Esophagus muscularis mucosa (tissue), 4 donors: ENCODE measurements around the gene RNF157. TPM values are rescaled to one million over a fixed set of nuclear protein-coding genes. Genes with fewer than 3 reads are reported as not detected.
A peak's percentile ranks its signal among the peaks of the same experiment; 100 is the strongest.

Experiments
- DNase-seq: peaks from one replicate; pipeline ENCODE4 v3.0.0-alpha.2; 2017; ENCODE audit errors: extremely low spot score
- H3K27ac ChIP-seq, 4 donors: fragments of 200-600 bp; sonication (generic); replicated peaks in 1 of 4; 1 replicate in 3 of 4; 2 replicates in 1 of 4; pipeline ENCODE4 v1.5.1; 2016 to 2019; ENCODE audit warnings: mild to moderate bottlenecking in 1 of 4
- H3K27me3 ChIP-seq, 4 donors: fragments of 200-600 bp; sonication (generic); one replicate each; pipeline versions ENCODE4 v1.5.1 to v1.6.0; 2016 to 2019
- H3K36me3 ChIP-seq, 4 donors: fragments of 200-600 bp; sonication (generic); one replicate each; pipeline ENCODE4 v1.5.1; 2016 to 2019
- H3K4me1 ChIP-seq, 4 donors: fragments of 200-600 bp; sonication (generic); one replicate each; pipeline ENCODE4 v1.5.1; 2016 to 2019
- H3K4me3 ChIP-seq, 4 donors: fragments of 200-600 bp; sonication (generic); 1 replicate in 2 of 4; 2 replicates in 2 of 4; pipeline ENCODE4 v1.5.1; 2016 to 2019; ENCODE audit warnings: mild to moderate bottlenecking in 4 of 4, moderate library complexity in 1 of 4
- H3K9me3 ChIP-seq, 4 donors: fragments of 200-600 bp; sonication (generic); 1 replicate in 3 of 4; 2 replicates in 1 of 4; pipeline ENCODE4 v1.5.1; 2016 to 2019
- EP300 ChIP-seq: sonication (generic); formaldehyde crosslinking; IDR thresholded peaks from one replicate; pipeline ENCODE4 v1.6.1; 2017; ENCODE audit warnings: antibody characterized with exemption
- POLR2A ChIP-seq: fragments of 450-650 bp; IDR thresholded peaks from one replicate; pipeline ENCODE4 v1.6.1; 2017; ENCODE audit warnings: antibody characterized with exemption, moderate library complexity, mild to moderate bottlenecking, low read depth
- POLR2AphosphoS5 ChIP-seq, 2 donors: sonication (generic); formaldehyde crosslinking; IDR thresholded peaks; one replicate each; pipeline ENCODE4 v1.6.1; 2017; ENCODE audit warnings: antibody characterized with exemption in 2 of 2
- WGBS: methylation state at CpG from one replicate; pipeline ENCODE4 v1.1.5; 2018; 5-methylcytosine and 5-hydroxymethylcytosine counted together
- intact Hi-C: fragments of 100-400 bp; cut with DNase I; formaldehyde crosslinking; loops from one replicate; pipeline ENCODE4 v1.15.1; 2023
- total RNA-seq, 4 donors: library from RNA; depleted of rRNA; stranded (reverse); fragments of >200 nt; gene quantifications; one replicate each; pipeline versions ENCODE4 v1.1.0 to v1.2.1, GENCODE V29; 2016
- TF ChIP-seq, protein P1 (sequence below), 3 experiments: fragments of 200-600 bp in 2 of 3; fragments of 450-650 bp in 1 of 3; sonication (generic) in 2 of 3; IDR thresholded peaks; one replicate each; pipeline ENCODE4 v1.5.1; 2017 to 2019; ENCODE audit warnings: antibody characterized with exemption in 3 of 3, mild to moderate bottlenecking in 2 of 3, moderate library complexity in 1 of 3

Gene RNF157
- total RNA-seq, 4 donors from 2014 or later: 2.1 to 8.1 (median 4.8) TPM

DNA sequence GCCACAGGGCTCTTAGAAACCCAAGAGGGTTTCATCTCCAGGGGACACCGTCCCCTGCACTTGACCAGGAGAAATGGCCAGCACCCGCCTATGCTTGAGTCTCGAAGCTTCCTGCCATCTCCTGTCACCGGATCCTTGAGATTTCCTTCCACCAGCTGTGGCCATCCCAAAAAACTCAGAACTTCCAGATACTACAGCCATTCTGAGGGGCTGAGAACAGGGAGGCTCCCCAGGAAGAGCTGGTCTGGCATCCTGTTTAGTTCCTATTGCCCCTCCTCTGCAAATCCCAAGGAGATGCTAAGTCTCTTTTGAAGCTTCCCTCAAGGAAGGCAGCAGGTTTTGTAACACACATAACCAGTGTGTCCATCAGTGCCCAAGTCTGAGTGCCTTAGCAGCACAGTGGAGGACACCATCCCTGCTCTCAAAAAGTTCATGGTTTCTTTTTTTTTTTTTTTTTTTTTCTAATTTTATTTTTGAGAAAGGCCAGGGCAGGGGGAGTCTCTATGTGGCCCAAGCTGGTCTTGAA, 26.8 kb upstream of the RNF157 start:
- Histone ChIP-seq H3K36me3 (peaks cover 0 to 26% (median 23%) of the 10 kb centered on the region in 4 donors), H3K9me3 (no peaks in the 10 kb centered on the region), H3K4me1 (peaks cover 66 to 83% (median 72%) of the 10 kb centered on the region in 4 donors), H3K27me3 (no peaks in the 10 kb centered on the region), H3K4me3 (peak overlapping the region; percentile 98 to 100 (median 100)), H3K27ac (peak overlapping the region; percentile 91 to 96 (median 94))
- intact Hi-C loops: no loop called here
- TF ChIP-seq EP300 (no peak), POLR2A (no peak), POLR2AphosphoS5 (IDR thresholded peaks at IDR 0.05) (no peak)
- TF ChIP-seq, protein P1, sequence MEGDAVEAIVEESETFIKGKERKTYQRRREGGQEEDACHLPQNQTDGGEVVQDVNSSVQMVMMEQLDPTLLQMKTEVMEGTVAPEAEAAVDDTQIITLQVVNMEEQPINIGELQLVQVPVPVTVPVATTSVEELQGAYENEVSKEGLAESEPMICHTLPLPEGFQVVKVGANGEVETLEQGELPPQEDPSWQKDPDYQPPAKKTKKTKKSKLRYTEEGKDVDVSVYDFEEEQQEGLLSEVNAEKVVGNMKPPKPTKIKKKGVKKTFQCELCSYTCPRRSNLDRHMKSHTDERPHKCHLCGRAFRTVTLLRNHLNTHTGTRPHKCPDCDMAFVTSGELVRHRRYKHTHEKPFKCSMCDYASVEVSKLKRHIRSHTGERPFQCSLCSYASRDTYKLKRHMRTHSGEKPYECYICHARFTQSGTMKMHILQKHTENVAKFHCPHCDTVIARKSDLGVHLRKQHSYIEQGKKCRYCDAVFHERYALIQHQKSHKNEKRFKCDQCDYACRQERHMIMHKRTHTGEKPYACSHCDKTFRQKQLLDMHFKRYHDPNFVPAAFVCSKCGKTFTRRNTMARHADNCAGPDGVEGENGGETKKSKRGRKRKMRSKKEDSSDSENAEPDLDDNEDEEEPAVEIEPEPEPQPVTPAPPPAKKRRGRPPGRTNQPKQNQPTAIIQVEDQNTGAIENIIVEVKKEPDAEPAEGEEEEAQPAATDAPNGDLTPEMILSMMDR (IDR thresholded peaks at IDR 0.05): no peak
- DNase-seq: no peak
- 85% methylated on average over 4 of the region's 4 CpGs for WGBS

DNA sequence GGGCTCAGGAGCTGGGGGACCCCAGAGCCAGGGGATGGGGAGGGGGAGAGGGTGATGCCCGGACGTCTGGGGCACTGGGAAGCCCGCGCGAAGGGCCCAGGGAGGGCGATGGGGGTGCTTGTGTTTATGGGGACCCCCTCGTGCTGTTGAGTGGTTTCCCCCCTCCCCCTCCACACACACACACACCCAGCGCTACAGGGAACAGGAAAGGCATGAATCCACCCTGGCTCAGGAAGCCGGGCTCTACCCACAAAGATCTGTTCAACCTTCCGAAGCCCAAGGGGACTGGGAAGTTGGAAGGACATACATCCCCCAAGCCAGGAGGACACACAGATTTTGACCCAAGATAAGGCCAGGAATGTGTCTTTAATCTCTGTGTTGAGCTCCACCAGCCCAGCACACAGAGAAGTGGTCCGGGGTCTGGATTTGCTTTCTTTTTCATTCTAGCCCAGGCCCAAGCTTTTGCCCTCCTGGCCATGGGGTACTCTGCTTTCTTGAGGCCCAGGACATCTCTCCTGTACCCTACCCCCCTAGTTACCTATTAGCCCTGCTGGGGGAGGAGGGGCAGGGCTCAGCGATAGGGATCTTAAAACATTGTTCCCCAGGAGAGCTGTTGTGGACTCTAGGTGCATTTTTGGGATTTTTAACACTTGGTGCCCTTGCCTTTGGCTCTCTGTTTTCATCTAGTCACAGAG, 26.1 kb upstream of the RNF157 start:
- TF ChIP-seq POLR2AphosphoS5 (IDR thresholded peaks at IDR 0.05): no peak
- TF ChIP-seq POLR2A: no peak
- no peak for TF ChIP-seq EP300
- TF ChIP-seq, protein P1 (IDR thresholded peaks at IDR 0.05): no peak
- H3K27ac ChIP-seq: peak overlapping the region; percentile 91 to 96 (median 94)
- WGBS: 5% methylated on average over 5 of the region's 12 CpGs
- H3K27me3 ChIP-seq: no peaks in the 10 kb centered on the region
- H3K4me3 ChIP-seq: peak overlapping the region; percentile 98 to 100 (median 100)
- H3K9me3 ChIP-seq: no peaks in the 10 kb centered on the region
- intact Hi-C loops: no loop called here
- peaks cover 0 to 26% (median 22%) of the 10 kb centered on the region in 4 donors for H3K36me3 ChIP-seq
- DNase-seq: no peak
- peaks cover 59 to 76% (median 67%) of the 10 kb centered on the region in 4 donors for H3K4me1 ChIP-seq

DNA sequence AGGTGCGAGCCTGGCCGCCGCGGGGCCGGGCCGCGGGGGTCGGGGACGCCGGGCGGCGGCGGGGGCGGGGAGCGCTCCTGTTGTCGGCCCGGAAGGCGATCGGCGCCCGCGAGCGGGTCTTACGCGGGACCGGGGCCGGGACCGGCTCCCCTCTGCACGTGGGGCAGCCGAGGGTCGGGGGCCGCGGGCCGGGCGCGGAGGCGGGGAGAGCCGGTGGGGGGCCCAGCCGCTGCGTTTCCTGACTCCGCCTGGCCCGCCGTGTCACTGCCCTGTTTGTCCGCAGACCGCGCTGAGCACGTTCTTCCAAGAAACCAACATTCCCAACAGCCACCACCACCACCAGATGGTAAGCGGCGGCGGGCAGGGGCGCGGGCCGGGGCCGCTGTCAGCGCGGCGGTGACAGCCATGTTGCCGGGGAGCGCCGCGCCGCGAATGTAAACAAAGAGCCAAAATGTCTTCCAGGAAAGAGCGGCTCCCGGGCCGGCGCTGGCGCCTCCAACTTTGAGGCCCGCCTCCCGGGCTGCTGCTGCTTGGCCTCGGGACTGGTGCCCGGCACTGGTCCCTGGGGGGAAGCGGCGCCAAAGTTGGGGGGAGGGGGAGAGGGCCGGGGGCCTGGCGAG, 25.4 kb upstream of the RNF157 start:
- H3K27ac ChIP-seq: peak overlapping the region; percentile 91 to 96 (median 94)
- peak overlapping the region; percentile 98 to 100 (median 100) for H3K4me3 ChIP-seq
- WGBS: no CpG with 5 or more reads among the region's 76 CpGs
- TF ChIP-seq, protein P1 (IDR thresholded peaks at IDR 0.05): no peak
- peak; percentile 17 to 27 for TF ChIP-seq POLR2AphosphoS5 (IDR thresholded peaks at IDR 0.05)
- H3K4me1 ChIP-seq: peaks cover 52 to 69% (median 62%) of the 10 kb centered on the region in 4 donors
- intact Hi-C loops: no loop called here
- H3K36me3 ChIP-seq: peaks cover 0 to 20% (median 17%) of the 10 kb centered on the region in 4 donors
- no peaks in the 10 kb centered on the region for H3K9me3 ChIP-seq
- no peaks in the 10 kb centered on the region for H3K27me3 ChIP-seq
- DNase-seq: no peak

DNA sequence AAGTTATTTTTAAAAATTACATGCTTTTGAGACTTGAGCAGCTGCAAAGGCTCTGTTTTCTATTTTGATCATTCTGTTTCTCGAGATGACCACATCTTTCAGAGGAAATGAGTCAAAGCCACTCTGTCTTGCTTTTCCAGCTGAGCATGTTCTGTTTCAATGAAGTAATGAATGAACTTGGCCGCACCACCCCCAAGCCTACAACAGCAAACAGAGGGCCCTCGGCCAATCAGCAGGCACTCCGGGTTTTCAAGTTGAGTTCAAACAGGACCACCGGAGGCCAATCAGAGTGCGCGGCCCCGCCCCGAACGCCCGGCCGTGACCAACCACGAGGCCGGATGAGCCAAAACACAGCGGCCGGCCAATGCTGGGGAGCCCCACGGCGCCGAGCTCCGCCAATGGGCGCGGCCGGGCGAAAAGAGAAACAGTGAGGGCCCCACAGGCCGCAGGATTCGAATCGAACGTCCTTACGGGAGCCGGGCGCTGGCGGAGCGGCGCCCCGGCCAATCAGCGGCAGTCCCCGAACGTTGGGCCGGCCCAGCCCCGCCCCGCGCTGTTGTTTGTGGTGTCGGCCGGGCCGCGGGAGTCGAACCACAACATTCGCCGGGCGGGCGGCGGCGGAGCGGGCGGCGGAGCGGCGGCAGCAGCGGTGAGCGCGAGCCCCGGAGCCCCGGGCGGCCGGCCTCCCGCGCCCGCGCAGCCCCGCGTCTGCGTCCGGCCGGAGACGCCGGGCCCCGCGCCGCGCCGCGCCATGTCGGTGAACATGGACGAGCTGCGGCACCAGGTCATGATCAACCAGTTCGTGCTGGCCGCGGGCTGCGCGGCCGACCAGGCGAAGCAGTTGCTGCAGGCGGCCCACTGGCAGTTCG, 24.7 kb upstream of the RNF157 start, which contains the start of gene UBALD2:
Gene UBALD2 (plus strand): TSS at position 594 of the 869 bp plus-strand sequence. CDS start 158 bp downstream, at position 752.
- Histone ChIP-seq H3K27ac (peak within 1 kb of the TSS; percentile 91 to 96 (median 94)), H3K4me3 (peak within 1 kb of the TSS; percentile 98 to 100 (median 100)), H3K27me3 (no peaks in the 10 kb centered on the region), H3K36me3 (peaks cover 0 to 12% (median 10%) of the 10 kb centered on the region in 4 donors), H3K4me1 (peaks cover 50 to 64% (median 58%) of the 10 kb centered on the region in 4 donors), H3K9me3 (no peaks in the 10 kb centered on the region)
- intact Hi-C loops: no loop called here
- no peak for TF ChIP-seq EP300
- TF ChIP-seq, protein P1 (IDR thresholded peaks at IDR 0.05): peak in 1 of 3 experiments; percentile 42
- TF ChIP-seq POLR2A: peak; percentile 79
- TF ChIP-seq POLR2AphosphoS5 (IDR thresholded peaks at IDR 0.05): peak; percentile 90 to 93
- WGBS: 0% methylated on average over 22 of the region's 94 CpGs
- DNase-seq: peak; percentile 100
